ENCODE results near the gene SNAI1.

- TF ChIP-seq CTCF (IDR thresholded peaks at IDR 0.05; ENCODE audit: insufficient read depth, low read length, poor library complexity, severe bottlenecking) (no peak), EZH2phosphoT487 (conservative IDR thresholded peaks at IDR 0.05; ENCODE audit: low read length) (no peak)
Observed at GRCh38 chr20:49961413-49961812, 21.4 kb upstream of the SNAI1 start.
